Effector memory CD4-positive, alpha-beta T cell (primary cell): Measurements from ENCODE around the gene OR51G2.
"Not testable (repeated sequence)": the region's sequence is repeated elsewhere in the genome, so short reads cannot be mapped to it uniquely, and the experiment has no call there.

Source experiments
- DNase-seq, 3 donors: peaks; one replicate each; pipeline ENCODE4 v3.0.0-alpha.2; 2020
- H3K27ac ChIP-seq: 2 replicates; pipeline ENCODE4 v1.7.0; 2013; ENCODE audit warnings: mild to moderate bottlenecking, low read length, moderate library complexity; ENCODE audit not compliant: insufficient read depth, poor library complexity, severe bottlenecking
- H3K27me3 ChIP-seq: replicated peaks from 2 replicates; pipeline ENCODE4 v1.7.0; 2013; ENCODE audit warnings: mild to moderate bottlenecking, low read length; ENCODE audit not compliant: insufficient read depth, control insufficient read depth, poor library complexity, severe bottlenecking
- H3K36me3 ChIP-seq: 2 replicates; pipeline ENCODE4 v1.7.0; 2013; ENCODE audit warnings: mild to moderate bottlenecking, low read length, moderate library complexity; ENCODE audit not compliant: control insufficient read depth, insufficient read depth
- H3K4me1 ChIP-seq: 2 replicates; pipeline ENCODE4 v1.7.0; 2013; ENCODE audit warnings: low read length, mild to moderate bottlenecking; ENCODE audit not compliant: control insufficient read depth, insufficient read depth, poor library complexity, severe bottlenecking
- H3K4me3 ChIP-seq: 2 replicates; pipeline ENCODE4 v1.7.0; 2013; ENCODE audit warnings: low read length, low read depth, mild to moderate bottlenecking; ENCODE audit not compliant: insufficient read depth, poor library complexity, severe bottlenecking
- H3K9me3 ChIP-seq: 2 replicates; pipeline ENCODE4 v1.7.0; 2013; ENCODE audit warnings: mild to moderate bottlenecking, low read length, moderate library complexity; ENCODE audit not compliant: control insufficient read depth
- total RNA-seq, 3 donors: gene quantifications; one replicate each; lab custom pipeline; 2026; lab: John Stamatoyannopoulos, UW

The OR51G2 gene, protein sequence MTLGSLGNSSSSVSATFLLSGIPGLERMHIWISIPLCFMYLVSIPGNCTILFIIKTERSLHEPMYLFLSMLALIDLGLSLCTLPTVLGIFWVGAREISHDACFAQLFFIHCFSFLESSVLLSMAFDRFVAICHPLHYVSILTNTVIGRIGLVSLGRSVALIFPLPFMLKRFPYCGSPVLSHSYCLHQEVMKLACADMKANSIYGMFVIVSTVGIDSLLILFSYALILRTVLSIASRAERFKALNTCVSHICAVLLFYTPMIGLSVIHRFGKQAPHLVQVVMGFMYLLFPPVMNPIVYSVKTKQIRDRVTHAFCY
- total RNA-seq, result 0 reads per million in 3 donors

- H3K27me3 ChIP-seq, result no peaks in the 10 kb centered on the region
- no peaks in the 10 kb centered on the region for H3K9me3 ChIP-seq
- H3K36me3 ChIP-seq, result no peaks in the 10 kb centered on the region
- H3K27ac ChIP-seq, result no peak within 1 kb of the TSS
- no peak for DNase-seq
- no peaks in the 10 kb centered on the region for H3K4me1 ChIP-seq
- no peak within 1 kb of the TSS for H3K4me3 ChIP-seq
Measured at GRCh38 chr11:4919250-4919649, at the start of gene OR51G2. TSS of gene OR51G2 (minus strand) at chr11:4919350. CDS start at chr11:4915663, 3,687 bp downstream.

- no peak overlapping the region for H3K4me3 ChIP-seq
Measured at GRCh38 chr11:4962816-4963215, 43.7 kb upstream of the OR51G2 start.

GRCh38 chr11:4960877-4961276, 41.7 kb upstream of the OR51G2 start:
- Histone ChIP-seq H3K9me3 (no peaks in the 10 kb centered on the region), H3K27ac (no peak overlapping the region), H3K4me3 (no peak overlapping the region), H3K4me1 (no peaks in the 10 kb centered on the region), H3K27me3 (no peaks in the 10 kb centered on the region), H3K36me3 (no peaks in the 10 kb centered on the region)
- no peak for DNase-seq

More at GRCh38 chr11:4962816-4963215, 43.7 kb upstream of the OR51G2 start:
- no peaks in the 10 kb centered on the region for H3K36me3 ChIP-seq
- H3K27ac ChIP-seq, result no peak overlapping the region
- no peaks in the 10 kb centered on the region for H3K27me3 ChIP-seq
- DNase-seq, result no peak
- H3K4me1 ChIP-seq, result no peaks in the 10 kb centered on the region
- no peaks in the 10 kb centered on the region for H3K9me3 ChIP-seq

DNA sequence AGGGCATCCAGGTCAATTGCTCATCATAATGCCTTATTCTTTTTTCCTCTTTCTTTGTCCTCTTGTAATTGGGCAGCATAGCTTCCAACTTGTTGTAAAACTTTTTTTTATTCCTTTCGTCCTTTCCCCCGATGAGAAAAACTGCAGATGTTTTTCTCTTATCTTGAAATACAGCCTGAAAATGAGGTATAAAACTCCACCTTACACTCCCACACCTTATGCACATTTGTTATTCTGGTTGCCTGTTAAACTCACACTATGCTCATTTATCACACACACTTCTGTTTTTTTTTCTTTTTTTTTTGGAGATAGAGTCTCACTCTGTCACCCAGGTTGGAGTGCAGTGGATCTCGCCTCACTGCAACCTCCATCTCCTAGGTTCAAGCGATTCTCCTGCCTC, 38.2 kb upstream of the OR51G2 start:
- Histone ChIP-seq H3K9me3 (no peaks in the 10 kb centered on the region), H3K4me1 (no peaks in the 10 kb centered on the region), H3K4me3 (no peak overlapping the region), H3K27ac (no peak overlapping the region), H3K36me3 (no peaks in the 10 kb centered on the region), H3K27me3 (no peaks in the 10 kb centered on the region)
- DNase-seq, result no peak

GRCh38 chr11:4955613-4956012, 36.5 kb upstream of the OR51G2 start, which contains the start of gene OR51A2:
TSS of gene OR51A2 (minus strand) at chr11:4955713. CDS start at chr11:4955713, 0 bp downstream.
- not testable (repeated sequence) for H3K27ac ChIP-seq, H3K36me3 ChIP-seq, H3K27me3 ChIP-seq, H3K9me3 ChIP-seq, H3K4me3 ChIP-seq, DNase-seq, H3K4me1 ChIP-seq

GRCh38 chr11:4947505-4947904, 28.4 kb upstream of the OR51G2 start, which contains the start of gene OR51A4:
TSS of gene OR51A4 (minus strand) at chr11:4947605. CDS start at chr11:4947100, 505 bp downstream.
- Histone ChIP-seq H3K27ac (no peak within 1 kb of the TSS), H3K4me3 (no peak within 1 kb of the TSS), H3K4me1 (no peaks in the 10 kb centered on the region), H3K36me3 (no peaks in the 10 kb centered on the region), H3K27me3 (no peaks in the 10 kb centered on the region), H3K9me3 (no peaks in the 10 kb centered on the region)
- DNase-seq, result no peak

GRCh38 chr11:4936745-4937144, 17.6 kb upstream of the OR51G2 start:
- no peaks in the 10 kb centered on the region for H3K4me1 ChIP-seq
- H3K27ac ChIP-seq, result no peak overlapping the region
- H3K4me3 ChIP-seq, result no peak overlapping the region
- no peaks in the 10 kb centered on the region for H3K36me3 ChIP-seq
- H3K9me3 ChIP-seq, result no peaks in the 10 kb centered on the region
- no peak for DNase-seq
- H3K27me3 ChIP-seq, result no peaks in the 10 kb centered on the region

DNA sequence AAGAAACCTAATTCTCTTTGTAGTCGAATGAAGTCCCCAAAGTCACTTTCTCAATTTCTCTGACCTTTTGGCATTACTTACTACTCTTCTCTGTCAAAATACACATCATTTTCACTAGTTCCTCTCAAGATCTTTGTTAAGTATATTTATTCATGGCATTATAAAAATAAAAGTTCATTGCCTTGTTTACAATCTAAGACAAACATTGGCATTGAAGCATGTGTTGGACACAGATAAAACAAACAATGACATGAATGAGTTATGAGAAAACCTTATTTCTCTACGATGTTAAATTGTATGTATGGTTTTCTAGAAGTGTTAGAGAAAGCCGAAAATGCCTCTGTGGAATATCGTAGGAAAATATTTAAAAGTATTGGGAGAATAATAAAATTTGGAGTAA, 13.6 kb upstream of the OR51G2 start:
- H3K4me1 ChIP-seq, result no peaks in the 10 kb centered on the region
- H3K27ac ChIP-seq, result no peak overlapping the region
- no peaks in the 10 kb centered on the region for H3K27me3 ChIP-seq
- no peaks in the 10 kb centered on the region for H3K9me3 ChIP-seq
- no peaks in the 10 kb centered on the region for H3K36me3 ChIP-seq
- H3K4me3 ChIP-seq, result no peak overlapping the region
- no peak for DNase-seq

DNA sequence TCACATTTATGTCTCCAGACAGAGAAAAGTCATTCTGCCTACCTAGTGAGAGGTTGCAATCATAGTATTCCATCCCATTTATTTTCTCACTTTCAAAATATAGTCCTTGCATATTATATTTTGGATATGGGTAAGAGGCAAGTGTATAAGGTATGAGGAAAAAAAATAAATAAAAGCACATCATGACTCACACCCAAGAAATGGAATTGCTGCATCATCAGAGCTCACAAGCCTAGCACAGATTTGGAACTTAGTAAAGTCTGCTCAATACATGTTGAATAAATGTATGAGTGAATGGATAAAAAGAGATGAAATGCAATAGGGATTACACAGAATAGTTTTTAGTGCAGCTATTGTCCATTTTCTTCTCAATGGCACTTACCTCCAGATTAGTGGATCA, 7.5 kb upstream of the OR51G2 start:
- Histone ChIP-seq H3K36me3 (no peaks in the 10 kb centered on the region), H3K27me3 (no peaks in the 10 kb centered on the region), H3K9me3 (no peaks in the 10 kb centered on the region), H3K4me1 (no peaks in the 10 kb centered on the region), H3K4me3 (no peak overlapping the region), H3K27ac (no peak overlapping the region)
- DNase-seq, result no peak

GRCh38 chr11:4924239-4924638, 5.1 kb upstream of the OR51G2 start, which contains the start of gene OR51G1:
TSS of gene OR51G1 (minus strand) at chr11:4924339. CDS start at chr11:4924339, 0 bp downstream.
- Histone ChIP-seq H3K27ac (no peak within 1 kb of the TSS), H3K27me3 (no peaks in the 10 kb centered on the region), H3K4me1 (no peaks in the 10 kb centered on the region), H3K9me3 (no peaks in the 10 kb centered on the region), H3K36me3 (no peaks in the 10 kb centered on the region), H3K4me3 (no peak within 1 kb of the TSS)
- no peak for DNase-seq
